Type B pancreatic cell (in vitro differentiated cells): ENCODE measurements around the gene CAMTA1. TPM values are rescaled to one million over a fixed set of nuclear protein-coding genes. Genes with fewer than 3 reads are reported as not detected.

ENCODE experiments used
- DNase-seq: peaks from one replicate; pipeline ENCODE4 v3.0.0; 2021; ENCODE audit warnings: mixed read lengths; ENCODE audit not compliant: unreplicated experiment; ENCODE audit errors: extremely low spot score
- H3K27ac Mint-ChIP-seq: 2 replicates; pipeline ENCODE4 v1.8.0; 2021; ENCODE audit warnings: mild to moderate bottlenecking, mixed read lengths
- H3K27me3 Mint-ChIP-seq: 2 replicates; pipeline ENCODE4 v1.8.0; 2021; ENCODE audit warnings: mixed read lengths
- H3K36me3 Mint-ChIP-seq: 2 replicates; pipeline ENCODE4 v1.8.0; 2021; ENCODE audit warnings: mixed read lengths
- H3K4me1 Mint-ChIP-seq: one replicate; pipeline ENCODE4 v1.8.0; 2021; ENCODE audit warnings: mixed read lengths; ENCODE audit not compliant: unreplicated experiment
- H3K4me3 Mint-ChIP-seq: 2 replicates; pipeline ENCODE4 v1.8.0; 2021; ENCODE audit warnings: mild to moderate bottlenecking, mixed read lengths
- H3K9me3 Mint-ChIP-seq: 2 replicates; pipeline ENCODE4 v1.8.0; 2021; ENCODE audit warnings: mixed read lengths
- total RNA-seq: library from RNA; stranded (reverse); gene quantifications from 2 replicates; pipeline ENCODE4 v1.2.1, GENCODE V29; 2021; ENCODE audit warnings: low replicate concordance
- TF ChIP-seq, protein P1 (sequence below): fragments of 200-600 bp; sonication (generic); conservative IDR thresholded peaks from 2 replicates; pipeline ENCODE4 v1.5.0; 2021; ENCODE audit warnings: antibody characterized with exemption, mild to moderate bottlenecking

CAMTA1 gene
- total RNA-seq, 1 donor from 2014 or later: 82.5 TPM

DNA sequence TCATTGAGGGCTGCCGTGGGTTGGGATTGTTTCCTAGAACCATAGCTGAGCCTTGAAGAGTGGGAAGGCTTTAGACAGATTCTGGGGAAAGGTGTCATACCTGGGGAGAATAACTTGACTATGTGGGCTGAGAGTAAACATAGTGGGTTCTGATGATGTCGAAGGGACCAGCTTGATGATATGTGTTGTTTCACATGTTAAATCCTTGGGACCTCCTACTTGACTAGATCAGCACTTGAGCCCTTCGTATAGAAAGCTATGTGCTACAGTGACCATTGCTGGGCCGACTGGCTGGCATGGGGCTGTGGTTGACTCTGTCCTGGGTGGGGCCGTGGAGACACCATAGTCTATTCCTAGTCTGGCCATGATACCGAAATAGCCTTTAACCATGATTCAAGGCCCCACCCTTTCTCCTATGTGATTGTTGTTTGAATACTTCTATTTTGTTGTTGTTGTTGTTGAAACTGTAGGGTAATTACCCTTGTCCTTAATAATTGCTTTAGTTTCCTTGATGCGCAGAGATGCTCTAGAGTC, 423.5 kb downstream of the CAMTA1 start:
- Mint-ChIP-seq H3K36me3 (no peaks in the 10 kb centered on the region), H3K4me1 (no peaks in the 10 kb centered on the region), H3K27me3 (peaks cover 37% of the 10 kb centered on the region), H3K4me3 (no peak overlapping the region), H3K9me3 (no peaks in the 10 kb centered on the region), H3K27ac (no peak overlapping the region)
- TF ChIP-seq, protein P1, sequence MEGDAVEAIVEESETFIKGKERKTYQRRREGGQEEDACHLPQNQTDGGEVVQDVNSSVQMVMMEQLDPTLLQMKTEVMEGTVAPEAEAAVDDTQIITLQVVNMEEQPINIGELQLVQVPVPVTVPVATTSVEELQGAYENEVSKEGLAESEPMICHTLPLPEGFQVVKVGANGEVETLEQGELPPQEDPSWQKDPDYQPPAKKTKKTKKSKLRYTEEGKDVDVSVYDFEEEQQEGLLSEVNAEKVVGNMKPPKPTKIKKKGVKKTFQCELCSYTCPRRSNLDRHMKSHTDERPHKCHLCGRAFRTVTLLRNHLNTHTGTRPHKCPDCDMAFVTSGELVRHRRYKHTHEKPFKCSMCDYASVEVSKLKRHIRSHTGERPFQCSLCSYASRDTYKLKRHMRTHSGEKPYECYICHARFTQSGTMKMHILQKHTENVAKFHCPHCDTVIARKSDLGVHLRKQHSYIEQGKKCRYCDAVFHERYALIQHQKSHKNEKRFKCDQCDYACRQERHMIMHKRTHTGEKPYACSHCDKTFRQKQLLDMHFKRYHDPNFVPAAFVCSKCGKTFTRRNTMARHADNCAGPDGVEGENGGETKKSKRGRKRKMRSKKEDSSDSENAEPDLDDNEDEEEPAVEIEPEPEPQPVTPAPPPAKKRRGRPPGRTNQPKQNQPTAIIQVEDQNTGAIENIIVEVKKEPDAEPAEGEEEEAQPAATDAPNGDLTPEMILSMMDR: no peak
- DNase-seq: no peak

DNA sequence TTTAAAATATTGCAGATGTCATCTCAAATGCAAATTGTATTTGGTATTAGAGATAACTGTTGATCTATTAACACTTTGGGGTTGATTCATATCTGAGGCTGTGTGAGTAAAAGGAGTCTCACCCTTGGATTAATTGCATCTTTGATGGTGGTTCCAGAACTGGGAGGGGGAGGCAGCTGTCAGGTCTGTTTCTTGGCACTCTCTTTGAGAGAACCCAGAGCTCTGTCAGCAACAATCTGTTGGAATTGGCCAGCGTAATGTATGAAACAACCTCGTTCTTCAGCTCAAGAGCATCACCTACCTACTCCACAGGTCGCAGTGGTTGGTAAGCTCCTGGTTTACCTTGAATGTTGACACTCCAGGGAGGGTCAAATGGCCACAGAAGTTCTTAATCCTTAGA, 424.1 kb downstream of the CAMTA1 start:
- Mint-ChIP-seq H3K27me3 (peaks cover 37% of the 10 kb centered on the region), H3K9me3 (no peaks in the 10 kb centered on the region), H3K36me3 (no peaks in the 10 kb centered on the region), H3K4me3 (no peak overlapping the region), H3K27ac (no peak overlapping the region), H3K4me1 (no peaks in the 10 kb centered on the region)
- TF ChIP-seq, protein P1: no peak
- DNase-seq: no peak

DNA sequence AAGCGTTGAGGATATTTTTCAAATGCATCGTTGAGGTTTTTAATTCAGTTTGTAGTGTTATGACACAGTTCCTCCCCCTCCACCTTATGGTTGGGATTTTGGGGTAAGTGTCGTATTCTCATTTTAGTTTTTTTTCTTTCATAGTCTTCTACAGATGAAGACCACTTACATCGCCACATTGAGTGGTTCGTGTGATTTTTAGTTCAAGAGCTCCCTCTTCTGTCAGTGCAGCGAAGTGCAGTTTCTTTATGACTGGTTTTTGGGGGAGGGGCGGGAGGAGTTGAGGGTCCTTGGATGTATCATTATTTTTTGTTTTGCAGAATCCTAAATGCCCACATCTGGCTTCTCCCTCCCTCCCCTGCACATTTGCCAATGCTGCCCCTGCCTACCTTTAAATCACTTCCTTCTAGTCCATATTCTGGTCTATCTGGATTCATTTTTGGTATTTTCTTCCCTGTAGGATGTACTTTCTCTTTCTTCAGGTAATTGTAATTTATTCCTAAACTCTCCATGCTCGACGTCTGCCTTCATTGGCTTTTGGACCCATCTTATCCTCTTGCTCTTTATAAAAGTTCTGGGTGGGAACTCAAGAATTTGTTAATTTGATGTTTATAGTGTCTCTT, 433.1 kb downstream of the CAMTA1 start:
- H3K9me3 Mint-ChIP-seq: no peaks in the 10 kb centered on the region
- H3K36me3 Mint-ChIP-seq: no peaks in the 10 kb centered on the region
- peaks cover 8% of the 10 kb centered on the region for H3K27me3 Mint-ChIP-seq
- no peak overlapping the region for H3K27ac Mint-ChIP-seq
- H3K4me1 Mint-ChIP-seq: no peaks in the 10 kb centered on the region
- TF ChIP-seq, protein P1: peak; percentile 86
- no peak for DNase-seq
- H3K4me3 Mint-ChIP-seq: no peak overlapping the region

DNA sequence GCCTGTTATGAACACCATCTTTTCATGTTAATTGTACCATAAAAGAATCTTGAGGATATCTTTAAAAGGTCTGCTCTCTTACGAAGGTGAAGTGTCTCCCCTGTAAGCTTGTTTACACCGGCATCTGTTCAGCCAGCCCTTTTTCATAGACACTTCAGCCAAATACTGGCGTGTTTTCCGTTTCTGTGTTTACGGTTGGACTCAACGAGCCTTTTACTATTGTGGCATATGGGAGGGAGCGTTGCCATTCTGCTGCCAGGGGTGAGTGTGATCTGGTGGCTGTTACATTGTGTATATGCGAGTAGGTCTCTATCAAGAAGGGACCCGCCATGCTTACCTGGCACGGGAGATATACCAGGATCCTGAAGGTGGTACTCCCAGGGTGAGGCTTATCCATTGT, 433.8 kb downstream of the CAMTA1 start:
- Mint-ChIP-seq H3K27me3 (peaks cover 8% of the 10 kb centered on the region), H3K36me3 (no peaks in the 10 kb centered on the region)

DNA sequence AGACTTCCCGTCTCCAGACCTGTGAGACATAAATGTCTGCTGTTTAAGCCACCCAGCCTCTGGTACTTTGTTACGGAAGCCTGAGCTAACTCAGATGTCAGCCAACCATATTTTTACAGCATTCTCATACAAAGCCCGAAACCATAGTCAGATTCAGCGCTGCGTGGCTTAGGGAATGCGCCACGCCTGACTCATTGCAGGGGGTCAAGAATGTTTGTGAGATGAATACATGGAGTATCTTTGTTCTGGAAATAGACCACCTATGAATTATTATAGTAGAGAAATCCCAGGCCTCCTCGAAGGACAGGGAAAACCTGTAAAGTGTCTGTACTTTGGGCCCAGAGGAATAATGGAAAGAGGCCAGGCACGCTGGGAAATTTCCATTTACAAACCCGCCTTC, 434.8 kb downstream of the CAMTA1 start:
- DNase-seq: no peak
- Mint-ChIP-seq H3K27ac (no peak overlapping the region), H3K4me3 (no peak overlapping the region), H3K9me3 (no peaks in the 10 kb centered on the region), H3K36me3 (no peaks in the 10 kb centered on the region), H3K27me3 (peaks cover 5% of the 10 kb centered on the region), H3K4me1 (no peaks in the 10 kb centered on the region)
- TF ChIP-seq, protein P1: no peak

More for the DNA sequence above, 433.8 kb downstream of the CAMTA1 start:
- TF ChIP-seq, protein P1: no peak
- no peak for DNase-seq
- Mint-ChIP-seq H3K27ac (no peak overlapping the region), H3K4me1 (no peaks in the 10 kb centered on the region), H3K9me3 (no peaks in the 10 kb centered on the region), H3K4me3 (no peak overlapping the region)
